Breast epithelium (tissue), 3 donors: ENCODE results near the gene CATSPER3.

ENCODE experiments used
- CTCF ChIP-seq, 3 donors: fragments of 450-650 bp; IDR thresholded peaks; one replicate each; pipeline ENCODE4 v1.5.1; 2016 to 2017; ENCODE audit warnings: antibody characterized with exemption in 3 of 3, mild to moderate bottlenecking in 3 of 3, moderate library complexity in 3 of 3
- POLR2A ChIP-seq: fragments of 450-650 bp; IDR thresholded peaks from one replicate; pipeline ENCODE4 v1.6.1; 2016; ENCODE audit warnings: antibody characterized with exemption, mild to moderate bottlenecking, moderate library complexity
- POLR2AphosphoS5 ChIP-seq, 3 donors: sonication (generic); formaldehyde crosslinking; IDR thresholded peaks; one replicate each; pipeline ENCODE4 v1.6.1; 2017; ENCODE audit warnings: antibody characterized with exemption in 3 of 3

GRCh38 chr5:135012033-135012588 lies 44.4 kb downstream of the CATSPER3 start:
- TF ChIP-seq POLR2AphosphoS5 (IDR thresholded peaks at IDR 0.05) (no peak), CTCF (IDR thresholded peaks at IDR 0.05) (no peak), POLR2A (no peak)
